Frontal cortex (tissue), 4 donors: ENCODE results near the gene ERAS. TPM values are rescaled to one million over a fixed set of nuclear protein-coding genes. Genes with fewer than 3 reads are reported as not detected.
"Not testable (repeated sequence)": the region's sequence is repeated elsewhere in the genome, so short reads cannot be mapped to it uniquely, and the experiment has no call there.

ENCODE experiments used
- DNase-seq, 2 donors: peaks; one replicate each; pipeline ENCODE4 v3.0.0; 2012; ENCODE audit warnings: low spot score in 2 of 2
- FAIRE-seq: peaks from 2 replicates; lab custom pipeline; 2012; peaks lifted over from hg19 to GRCh38; lab: Jason Lieb, UNC
- total RNA-seq: library from RNA; depleted of rRNA; stranded (reverse); fragments of >200 nt; gene quantifications from one replicate; pipeline ENCODE4 v1.2.3, GENCODE V29; 2014
- donor health status: control.
- donor health status: control.
- donor health status: control.

Gene ERAS
- total RNA-seq, 1 donor from 2014 or later: not detected

GRCh38 chrX:48794340-48794910 is 31.9 kb upstream of the ERAS start:
- no peak for FAIRE-seq

GRCh38 chrX:48794911-48795515 is 31.3 kb upstream of the ERAS start:
- FAIRE-seq (no peak), DNase-seq (no peak)

More at GRCh38 chrX:48794340-48794910, 31.9 kb upstream of the ERAS start:
- DNase-seq: no peak

- FAIRE-seq: no peak
- no peak for DNase-seq
Measured at GRCh38 chrX:48798318-48798717, 28.0 kb upstream of the ERAS start.

- no peak for DNase-seq
- FAIRE-seq: no peak
Measured at GRCh38 chrX:48800574-48801279, 25.6 kb upstream of the ERAS start.

- FAIRE-seq: peak; percentile 30
- peak; percentile 85 to 87 for DNase-seq
Measured at GRCh38 chrX:48801280-48802088, 24.8 kb upstream of the ERAS start, which contains the start of gene HDAC6. Gene HDAC6, plus strand, starts transcription at chrX:48802067. Its CDS starts 626 bp downstream, at chrX:48802693.

GRCh38 chrX:48802089-48802904 is 24.0 kb upstream of the ERAS start:
- FAIRE-seq: no peak
- peak in 1 of 2 donors; percentile 37 for DNase-seq

- FAIRE-seq (no peak), DNase-seq (no peak)
Measured at GRCh38 chrX:48802905-48803200, 23.5 kb upstream of the ERAS start.

GRCh38 chrX:48806081-48806480 is 20.2 kb upstream of the ERAS start:
- FAIRE-seq (no peak), DNase-seq (no peak)

- DNase-seq (no peak), FAIRE-seq (no peak)
Measured at GRCh38 chrX:48813644-48814043, 12.7 kb upstream of the ERAS start.

- FAIRE-seq: no peak
- no peak for DNase-seq
Measured at GRCh38 chrX:48814722-48815121, 11.6 kb upstream of the ERAS start.

GRCh38 chrX:48815266-48815665 is 11.0 kb upstream of the ERAS start:
- FAIRE-seq (no peak), DNase-seq (no peak)

- FAIRE-seq: no peak
Measured at GRCh38 chrX:48816014-48816810, 10.1 kb upstream of the ERAS start.

GRCh38 chrX:48818098-48818497 is 8.2 kb upstream of the ERAS start:
- no peak for FAIRE-seq
- DNase-seq: no peak

More at GRCh38 chrX:48816014-48816810, 10.1 kb upstream of the ERAS start:
- no peak for DNase-seq

- FAIRE-seq: no peak
- DNase-seq: no peak
Measured at GRCh38 chrX:48818866-48819265, 7.4 kb upstream of the ERAS start.

- not testable (repeated sequence) for FAIRE-seq, DNase-seq
Measured at GRCh38 chrX:48819394-48819793, 6.9 kb upstream of the ERAS start.

- DNase-seq: no peak
- FAIRE-seq: no peak
Measured at GRCh38 chrX:48823053-48823452, 3.3 kb upstream of the ERAS start.

- FAIRE-seq: no peak
- no peak for DNase-seq
Measured at GRCh38 chrX:48824066-48824465, 2.2 kb upstream of the ERAS start.

GRCh38 chrX:48826876-48827653 is 752 bp downstream of the ERAS start:
- DNase-seq (no peak), FAIRE-seq (no peak)
